Spleen (tissue), 11 donors: ENCODE data around the gene SHISA5. TPM values are rescaled to one million over a fixed set of nuclear protein-coding genes. Genes with fewer than 3 reads are reported as not detected.

Experiments used
- DNase-seq: peaks from one replicate; pipeline ENCODE4 v3.0.0-alpha.2; 2020
- H3K27ac ChIP-seq, 8 donors: fragments of 200-600 bp; sonication (generic) in 7 of 8; 1 replicate in 4 of 8; 2 replicates in 4 of 8; pipeline versions ENCODE4 v1.5.0 to v1.8.0; 2016 to 2021; ENCODE audit warnings: inconsistent platforms in 4 of 8, mild to moderate bottlenecking in 4 of 8, moderate library complexity in 1 of 8
- H3K27me3 ChIP-seq, 7 donors: fragments of 200-600 bp; sonication (generic) in 6 of 7; replicated peaks in 1 of 7; 1 replicate in 4 of 7; 2 replicates in 3 of 7; pipeline versions ENCODE4 v1.5.0 to v1.8.0; 2016 to 2021; ENCODE audit warnings: inconsistent platforms in 3 of 7, mild to moderate bottlenecking in 1 of 7
- H3K36me3 ChIP-seq, 6 donors: fragments of 200-600 bp; sonication (generic) in 5 of 6; 1 replicate in 4 of 6; 2 replicates in 2 of 6; pipeline versions ENCODE4 v1.5.0 to v1.8.0; 2016 to 2021; ENCODE audit warnings: inconsistent platforms in 2 of 6
- H3K4me1 ChIP-seq, 6 donors: fragments of 200-600 bp; sonication (generic) in 5 of 6; 1 replicate in 3 of 6; 2 replicates in 3 of 6; pipeline versions ENCODE4 v1.5.0 to v1.8.0; 2016 to 2021; ENCODE audit warnings: inconsistent platforms in 3 of 6
- H3K4me3 ChIP-seq, 8 donors: fragments of 200-600 bp; sonication (generic) in 7 of 8; 1 replicate in 4 of 8; 2 replicates in 4 of 8; pipeline versions ENCODE4 v1.5.0 to v1.8.0; 2016 to 2021; ENCODE audit warnings: inconsistent platforms in 4 of 8, mild to moderate bottlenecking in 4 of 8, moderate library complexity in 2 of 8
- H3K9me3 ChIP-seq, 8 donors: fragments of 200-600 bp; sonication (generic) in 7 of 8; 1 replicate in 4 of 8; 2 replicates in 4 of 8; pipeline versions ENCODE4 v1.5.0 to v1.8.0; 2016 to 2021; ENCODE audit warnings: inconsistent platforms in 4 of 8
- CTCF ChIP-seq, 11 experiments: fragments of 200-600 bp in 7 of 11; fragments of 450-650 bp in 4 of 11; sonication (generic) in 4 of 11; IDR thresholded peaks in 8 of 11; conservative IDR thresholded peaks in 3 of 11; 1 replicate in 7 of 11; 2 replicates in 4 of 11; pipeline versions ENCODE4 v1.4.0 to v1.8.0; 2016 to 2021; ENCODE audit warnings: antibody characterized with exemption in 11 of 11, inconsistent platforms in 4 of 11, mild to moderate bottlenecking in 1 of 11
- POLR2A ChIP-seq, 3 donors: fragments of 450-650 bp; IDR thresholded peaks; one replicate each; pipeline ENCODE4 v1.5.1; 2017; ENCODE audit warnings: antibody characterized with exemption in 3 of 3, mild to moderate bottlenecking in 1 of 3
- POLR2AphosphoS5 ChIP-seq, 3 donors: sonication (generic); formaldehyde crosslinking; IDR thresholded peaks; one replicate each; pipeline ENCODE4 v1.5.1; 2017; ENCODE audit warnings: antibody characterized with exemption in 3 of 3
- WGBS, 5 donors: extraction: QIAGEN DNeasy Blood & Tissue Kit in 3 of 5; methylation state at CpG; one replicate each; pipeline versions ENCODE4 v1.1.5 to v1.1.7; 2013 to 2018; 5-methylcytosine and 5-hydroxymethylcytosine counted together
- intact Hi-C: fragments of 100-400 bp; cut with DNase I; formaldehyde crosslinking; loops from one replicate; pipeline ENCODE4 v1.15.0; 2023; ENCODE audit warnings: low total_unique reads
- polyA plus RNA-seq, 3 donors: library from polyadenylated mRNA; stranded (reverse); fragments of 200-250 nt; gene quantifications; one replicate each; pipeline ENCODE4 v1.2.1, GENCODE V29; 2013
- total RNA-seq, 7 donors: library from RNA; depleted of rRNA in 3 of 7; stranded (reverse); fragments of >200 nt in 3 of 7; fragmentation: NEBNext Ultra II Directional in 4 of 7; extraction: Animal tissue kit (Norgen Biotek cat#: 25700) in 4 of 7; gene quantifications; one replicate each; pipeline versions ENCODE4 v1.1.0 to v1.2.1, GENCODE V29; 2016 to 2021
- donor health status: healthy with polysubstance abuse.
- donor health status: DM: no; HTN: no; CAD: no; lungs with moderate emphysema.
- donor health status: DM: no; HTN: no; CAD: no.
- donor health status: Bipolar disorder and iron deficiency.
- donor health status: healthy.
- donor health status: DM: no; HTN: no; CAD: no.
- donor health status: DM: yes; HTN: yes; CAD: no.

SHISA5 gene
- total and polyA plus RNA-seq, 10 donors, result 80.2 to 227 (median 173) TPM

GRCh38 chr3:48423241-48423882 lies 80.6 kb downstream of the SHISA5 start:
- Histone ChIP-seq H3K36me3 (peaks cover 0 to 26% (median 0%) of the 10 kb centered on the region in 6 donors), H3K27ac (no peak overlapping the region), H3K9me3 (no peaks in the 10 kb centered on the region), H3K27me3 (peaks cover 0 to 6% (median 0%) of the 10 kb centered on the region in 7 donors), H3K4me1 (peaks cover 4 to 78% (median 36%) of the 10 kb centered on the region in 6 donors), H3K4me3 (no peak overlapping the region)
- no peak for TF ChIP-seq POLR2AphosphoS5 (IDR thresholded peaks at IDR 0.05)
- no peak for TF ChIP-seq CTCF (IDR thresholded peaks at IDR 0.05 in 8 of 11, conservative IDR thresholded peaks at IDR 0.05 in 3 of 11)
- no peak for DNase-seq
- 86 to 92% (median 89%) methylated on average over 21 to 25 of the region's 25 CpGs for WGBS, 5 donors
- intact Hi-C loops, result no loop called here

GRCh38 chr3:48422681-48423080 lies 81.3 kb downstream of the SHISA5 start:
- WGBS, 5 donors, result 63 to 95% (median 92%) methylated on average over 8 of the region's 8 CpGs
- H3K27me3 ChIP-seq, result no peaks in the 10 kb centered on the region
- TF ChIP-seq CTCF (IDR thresholded peaks at IDR 0.05 in 8 of 11, conservative IDR thresholded peaks at IDR 0.05 in 3 of 11) (no peak), POLR2AphosphoS5 (IDR thresholded peaks at IDR 0.05) (no peak), POLR2A (IDR thresholded peaks at IDR 0.05) (no peak)
- intact Hi-C loops, result no loop called here
- DNase-seq, result no peak
- no peak overlapping the region for H3K4me3 ChIP-seq
- H3K36me3 ChIP-seq, result peaks cover 0 to 33% (median 0%) of the 10 kb centered on the region in 6 donors
- peaks cover 4 to 76% (median 34%) of the 10 kb centered on the region in 6 donors for H3K4me1 ChIP-seq
- no peaks in the 10 kb centered on the region for H3K9me3 ChIP-seq
- H3K27ac ChIP-seq, result no peak overlapping the region

- H3K4me1 ChIP-seq, result peaks cover 4 to 73% (median 31%) of the 10 kb centered on the region in 6 donors
- H3K9me3 ChIP-seq, result no peaks in the 10 kb centered on the region
- 79 to 94% (median 89%) methylated on average over 3 of the region's 3 CpGs for WGBS, 5 donors
- TF ChIP-seq POLR2AphosphoS5 (IDR thresholded peaks at IDR 0.05), result no peak
- H3K4me3 ChIP-seq, result no peak overlapping the region
- intact Hi-C loops, result no loop called here
- H3K27ac ChIP-seq, result no peak overlapping the region
- no peak for DNase-seq
- H3K27me3 ChIP-seq, result no peaks in the 10 kb centered on the region
- H3K36me3 ChIP-seq, result peaks cover 0 to 37% (median 0%) of the 10 kb centered on the region in 6 donors
Measured at GRCh38 chr3:48422272-48422671, 81.7 kb downstream of the SHISA5 start.

GRCh38 chr3:48420561-48420960 lies 83.4 kb downstream of the SHISA5 start:
- TF ChIP-seq POLR2A (IDR thresholded peaks at IDR 0.05) (no peak), POLR2AphosphoS5 (IDR thresholded peaks at IDR 0.05) (no peak), CTCF (IDR thresholded peaks at IDR 0.05 in 8 of 11, conservative IDR thresholded peaks at IDR 0.05 in 3 of 11) (no peak)
- WGBS, 5 donors, result 82 to 91% (median 85%) methylated on average over 11 to 14 of the region's 14 CpGs
- peaks cover 0 to 48% (median 5%) of the 10 kb centered on the region in 6 donors for H3K36me3 ChIP-seq
- DNase-seq, result no peak
- no peaks in the 10 kb centered on the region for H3K9me3 ChIP-seq
- H3K4me1 ChIP-seq, result peaks cover 0 to 57% (median 23%) of the 10 kb centered on the region in 6 donors
- no peak overlapping the region for H3K4me3 ChIP-seq
- intact Hi-C loops, result no loop called here
- no peaks in the 10 kb centered on the region for H3K27me3 ChIP-seq
- H3K27ac ChIP-seq, result peak overlapping the region in 3 of 8 donors; percentile 35 to 60 (median 60)
